HG02943 (cell line): Measurements from ENCODE around the gene OR52B6.
"Not testable (repeated sequence)": the region's sequence is repeated elsewhere in the genome, so short reads cannot be mapped to it uniquely, and the experiment has no call there.

Experiments used
- ATAC-seq: cut with Tn5 transposase; IDR thresholded peaks from one replicate; pipeline ENCODE4 v1.9.1; 2021; ENCODE audit warnings: mild to moderate bottlenecking, low read depth, moderate library complexity; ENCODE audit not compliant: unreplicated experiment

OR52B6 gene

GRCh38 chr11:5580577-5580976 lies at the start of gene OR52B6:
OR52B6 (plus strand) TSS chr11:5580877; CDS start chr11:5580877, 0 bp downstream.
- no peak for ATAC-seq

- ATAC-seq = no peak
Observed at GRCh38 chr11:5531053-5531831, 49.4 kb upstream of the OR52B6 start.

- ATAC-seq = no peak
Observed at GRCh38 chr11:5534046-5534445, 46.6 kb upstream of the OR52B6 start.

GRCh38 chr11:5536482-5536881 lies 44.2 kb upstream of the OR52B6 start:
- ATAC-seq = no peak

GRCh38 chr11:5541427-5541826 lies 39.2 kb upstream of the OR52B6 start:
- no peak for ATAC-seq

- no peak for ATAC-seq
Observed at GRCh38 chr11:5546457-5546856, 34.2 kb upstream of the OR52B6 start.

- ATAC-seq = peak; percentile 83
Observed at GRCh38 chr11:5547982-5548381, 32.7 kb upstream of the OR52B6 start.

GRCh38 chr11:5548440-5548839 lies 32.2 kb upstream of the OR52B6 start, which contains the start of gene OR52H1:
OR52H1 (minus strand) TSS chr11:5548540; CDS start chr11:5545505, 3,035 bp downstream.
- peak; percentile 6 for ATAC-seq

GRCh38 chr11:5550440-5551095 lies 30.1 kb upstream of the OR52B6 start:
- ATAC-seq = peak; percentile 45

GRCh38 chr11:5553343-5553742 lies 27.3 kb upstream of the OR52B6 start:
- ATAC-seq = no peak

GRCh38 chr11:5556596-5557188 lies 24.0 kb upstream of the OR52B6 start:
- ATAC-seq = no peak

- no peak for ATAC-seq
Observed at GRCh38 chr11:5557751-5558150, 22.9 kb upstream of the OR52B6 start.

GRCh38 chr11:5564259-5565019 lies 16.2 kb upstream of the OR52B6 start:
- ATAC-seq = no peak

GRCh38 chr11:5574654-5575053 lies 6.0 kb upstream of the OR52B6 start:
- no peak for ATAC-seq

GRCh38 chr11:5575152-5575551 lies 5.5 kb upstream of the OR52B6 start:
- ATAC-seq = no peak

GRCh38 chr11:5577101-5577500 lies 3.6 kb upstream of the OR52B6 start:
- ATAC-seq = no peak

GRCh38 chr11:5581014-5581413 lies 337 bp downstream of the OR52B6 start:
- ATAC-seq = no peak

GRCh38 chr11:5584458-5584857 lies 3.8 kb downstream of the OR52B6 start:
- not testable (repeated sequence) for ATAC-seq

- not testable (repeated sequence) for ATAC-seq
Observed at GRCh38 chr11:5589906-5590305, 9.2 kb downstream of the OR52B6 start.

GRCh38 chr11:5591613-5592012 lies 10.9 kb downstream of the OR52B6 start:
- ATAC-seq = no peak

- ATAC-seq = no peak
Observed at GRCh38 chr11:5592615-5593014, 11.9 kb downstream of the OR52B6 start.
